ENCODE data around the gene SLC5A5. TPM values are rescaled to one million over a fixed set of nuclear protein-coding genes. Genes with fewer than 3 reads are reported as not detected.
A peak's percentile ranks its signal among the peaks of the same experiment; 100 is the strongest.

SLC5A5 gene
- under 1 TPM; 0.05 to 0.07 (median 0.06) TPM for polyA plus RNA-seq (ENCODE audit: insufficient read length in 3 of 3)
- long read RNA-seq, donor 1, result 0 reads
- long read RNA-seq, donor 2, result 0 reads
- long read RNA-seq, donor 3, result 0 reads
- long read RNA-seq, donor 4, result 0 reads
- long read RNA-seq, donor 5, result 0 reads
- long read RNA-seq, donor 6, result 0 reads
- long read RNA-seq, donor 7, result 0 reads
- long read RNA-seq, donor 8, result 0 reads
- long read RNA-seq, donor 9, result 0 reads
- long read RNA-seq, donor 10, result 0 reads
- long read RNA-seq, donor 11, result 0 reads
- long read RNA-seq, donor 12, result 0 reads
- long read RNA-seq, donor 13, result 0 reads
- long read RNA-seq, donor 14, result 0 reads
- long read RNA-seq, donor 15, result 0 reads
- long read RNA-seq, donor 16, result 0 reads

- DNase-seq (ENCODE audit: extremely low read depth in 1 of 11, low read depth in 9 of 11, low spot score in 4 of 11), result no peak
These were observed at the start of gene SLC5A5 for GRCh38 chr19:17871878-17872250. Gene SLC5A5, plus strand, starts transcription at chr19:17871945. Its CDS starts 375 bp downstream, at chr19:17872320.

- DNase-seq (ENCODE audit: extremely low read depth in 1 of 11, low read depth in 9 of 11, low spot score in 4 of 11), result no peak
These were observed 47.4 kb upstream of the SLC5A5 start for GRCh38 chr19:17824339-17824738.

GRCh38 chr19:17826508-17827056 is 45.2 kb upstream of the SLC5A5 start:
- DNase-seq (ENCODE audit: extremely low read depth in 1 of 11, low read depth in 9 of 11, low spot score in 4 of 11), result no peak

DNA sequence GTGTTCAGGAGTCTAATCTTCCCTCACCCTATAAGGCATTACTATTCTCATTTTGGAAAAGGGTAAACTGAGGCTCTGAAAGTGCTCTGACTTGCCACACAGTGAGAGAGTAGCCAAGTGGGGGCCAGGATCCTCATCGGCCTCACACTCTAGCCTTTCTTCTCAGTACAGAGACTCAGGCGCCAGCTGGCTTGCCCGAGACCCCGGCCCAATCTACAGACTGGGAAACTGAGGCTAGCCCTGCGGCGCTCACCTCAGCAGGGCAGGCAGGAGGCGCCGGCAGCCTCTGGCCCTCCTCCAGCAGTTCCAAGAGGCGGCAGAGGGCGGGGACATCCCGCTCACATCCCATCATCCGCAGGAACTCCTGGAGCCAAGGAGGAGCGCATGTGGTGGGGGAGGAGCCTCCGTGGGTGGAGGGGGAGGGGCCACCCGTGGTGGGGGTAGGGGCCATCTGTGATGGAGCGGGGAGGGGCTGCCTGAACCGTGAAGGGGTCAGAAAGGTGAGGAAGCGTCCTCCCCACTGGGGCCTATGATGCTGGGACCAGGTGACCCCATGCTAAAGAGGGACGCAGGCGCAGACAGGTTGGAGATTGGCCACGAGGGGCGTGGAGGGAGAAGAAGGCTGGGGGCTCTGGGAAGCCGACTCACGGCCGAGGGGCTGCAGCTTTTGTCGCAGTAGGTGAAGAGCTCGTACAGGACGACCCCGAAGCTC is 41.7 kb upstream of the SLC5A5 start:
- DNase-seq (ENCODE audit: extremely low read depth in 1 of 11, low read depth in 9 of 11, low spot score in 4 of 11), result peak in 7 of 11 donors; percentile 8 to 32 (median 24)

DNA sequence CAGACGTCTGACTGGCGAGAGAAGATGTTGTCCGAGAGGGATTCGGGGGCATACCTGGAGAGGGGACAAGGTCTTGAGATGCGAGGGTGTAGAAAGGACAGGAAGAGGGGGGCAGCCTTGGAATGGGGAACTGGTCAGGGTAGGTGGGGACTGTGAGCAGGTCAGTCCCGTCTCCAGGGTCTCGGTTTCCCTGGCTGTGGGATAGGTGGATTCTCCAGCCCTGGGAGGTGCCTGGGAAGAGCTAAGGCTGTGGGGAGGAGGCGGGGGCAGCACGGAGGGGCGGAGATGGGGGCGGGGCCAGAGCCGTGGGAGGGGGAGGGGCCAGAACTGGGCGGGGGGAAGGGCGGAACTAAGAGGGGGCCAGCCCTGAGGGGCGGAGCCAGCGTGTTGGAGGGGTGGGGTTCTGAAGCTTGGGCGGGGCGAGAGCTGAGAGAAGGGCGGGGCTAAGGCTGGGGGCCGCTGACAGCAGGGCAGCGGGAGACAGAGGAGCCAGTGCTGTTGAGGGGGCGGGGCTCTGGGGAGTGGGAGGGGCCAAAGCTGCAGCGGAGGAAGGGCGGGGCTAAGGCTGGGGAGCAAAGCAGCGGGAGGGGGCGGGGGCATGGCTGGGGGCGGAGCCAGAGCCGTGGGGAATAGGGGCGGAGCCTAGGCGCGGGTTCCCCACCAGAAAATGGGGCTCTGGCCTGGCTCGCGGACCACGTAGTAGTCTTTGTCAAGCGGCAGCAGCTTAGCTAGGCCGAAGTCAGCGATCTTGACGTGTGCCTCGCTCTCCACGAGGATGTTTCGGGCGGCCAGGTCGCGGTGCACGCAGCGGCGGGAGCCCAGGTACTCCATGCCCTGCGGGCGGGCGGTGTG is 41.0 kb upstream of the SLC5A5 start:
- DNase-seq (ENCODE audit: extremely low read depth in 1 of 11, low read depth in 9 of 11, low spot score in 4 of 11), result peak in 10 of 11 donors; percentile 10 to 65 (median 50)

GRCh38 chr19:17831419-17831888 is 40.3 kb upstream of the SLC5A5 start:
- no peak for DNase-seq (ENCODE audit: extremely low read depth in 1 of 11, low read depth in 9 of 11, low spot score in 4 of 11)

DNA sequence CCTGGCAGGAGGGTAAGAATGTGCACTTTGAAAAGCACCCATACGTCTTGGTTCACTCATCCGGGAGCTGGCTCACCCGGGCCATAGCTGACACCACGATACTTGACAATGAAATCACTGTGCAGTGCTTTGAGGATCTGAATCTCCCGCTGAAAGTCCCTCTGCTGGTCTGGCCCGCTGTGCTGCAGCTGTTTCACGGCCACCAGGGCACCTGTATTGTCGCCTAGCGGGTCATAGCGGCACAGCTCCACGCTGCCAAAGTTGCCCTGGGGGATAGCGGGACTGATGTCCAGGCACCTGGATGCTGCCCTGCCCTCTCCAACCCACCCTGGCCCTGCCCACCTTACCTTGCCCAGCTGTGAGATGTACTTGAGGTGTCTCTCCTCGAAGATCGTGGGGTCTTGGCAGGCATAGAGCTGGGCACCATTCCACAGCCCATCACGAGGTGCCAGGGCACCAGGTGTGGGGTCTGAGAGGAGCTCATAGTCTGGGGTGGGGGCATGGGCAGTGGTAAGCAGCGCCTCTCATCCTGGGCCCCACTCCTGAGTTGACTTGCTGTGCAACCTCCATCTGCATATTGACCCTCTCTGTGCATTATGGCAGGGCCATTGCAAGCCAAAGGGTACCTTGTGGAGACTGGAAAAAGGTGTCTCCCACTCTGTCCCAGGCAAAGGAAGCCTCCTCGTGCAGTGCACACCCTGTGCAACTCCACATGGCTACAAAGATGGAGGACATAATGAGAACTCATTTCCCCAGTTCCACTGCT is 39.1 kb upstream of the SLC5A5 start:
- DNase-seq (ENCODE audit: extremely low read depth in 1 of 11, low read depth in 9 of 11, low spot score in 4 of 11), result no peak

GRCh38 chr19:17834350-17835181 is 37.2 kb upstream of the SLC5A5 start:
- no peak for DNase-seq (ENCODE audit: extremely low read depth in 1 of 11, low read depth in 9 of 11, low spot score in 4 of 11)

DNA sequence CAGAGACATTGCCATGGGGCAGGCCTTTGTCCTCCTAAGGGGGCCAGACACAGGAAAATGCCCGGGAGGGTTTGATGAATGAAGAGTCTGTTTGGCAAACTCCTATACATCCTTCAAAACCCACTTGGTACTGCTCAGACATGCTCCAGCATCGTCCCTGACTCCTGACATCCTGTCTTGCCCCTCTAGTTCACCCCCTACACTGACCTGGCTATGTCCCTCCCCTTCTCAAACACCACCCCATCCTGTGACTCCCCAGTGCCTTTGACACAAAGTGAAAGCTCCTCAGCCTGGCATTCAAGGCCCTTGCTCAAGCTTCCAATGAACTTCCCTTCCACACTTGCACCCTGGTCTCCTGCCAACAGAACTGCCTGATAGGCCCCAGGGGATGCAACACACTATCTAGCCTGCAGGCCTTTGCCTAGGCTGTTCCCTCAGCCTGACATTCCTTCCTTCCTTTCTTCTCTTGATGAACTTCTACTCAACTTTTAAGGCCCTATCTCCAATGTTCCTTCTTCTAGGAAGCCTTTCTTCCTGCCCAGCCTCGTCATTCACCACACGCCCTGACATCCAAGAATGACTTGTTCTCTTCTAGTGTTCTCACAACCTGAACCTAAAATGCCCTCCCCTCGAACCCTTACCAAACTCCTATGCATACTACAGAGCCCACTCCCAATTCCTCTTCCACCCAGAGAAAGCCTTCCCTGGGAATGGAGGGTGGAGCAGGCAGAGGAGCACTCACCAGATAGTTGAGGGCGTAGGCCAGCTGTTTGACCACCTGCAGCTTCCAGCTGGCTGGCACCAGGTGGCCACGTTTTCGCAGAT is 36.4 kb upstream of the SLC5A5 start:
- no peak for DNase-seq (ENCODE audit: extremely low read depth in 1 of 11, low read depth in 9 of 11, low spot score in 4 of 11)

DNA sequence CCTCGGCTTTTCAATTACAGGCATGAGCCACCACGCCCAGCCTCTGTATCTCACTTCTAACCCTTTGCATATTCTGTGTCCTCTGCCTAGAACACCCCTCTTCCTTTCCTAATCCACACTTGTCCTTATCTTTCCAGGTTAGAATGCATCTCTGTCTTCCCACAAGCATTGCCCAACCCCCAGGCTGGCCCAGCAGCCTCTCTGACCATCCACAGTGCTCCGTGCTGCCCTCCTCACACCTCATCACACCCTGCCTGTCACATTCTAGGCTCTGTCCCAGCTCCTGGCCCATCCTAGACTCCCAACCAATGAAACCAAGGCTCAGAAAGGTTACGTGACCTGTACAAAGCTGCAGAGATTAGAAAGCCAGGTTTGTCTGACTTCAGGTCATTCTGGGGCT is 35.2 kb upstream of the SLC5A5 start:
- no peak for DNase-seq (ENCODE audit: extremely low read depth in 1 of 11, low read depth in 9 of 11, low spot score in 4 of 11)

- no peak for DNase-seq (ENCODE audit: extremely low read depth in 1 of 11, low read depth in 9 of 11, low spot score in 4 of 11)
These were observed 33.8 kb upstream of the SLC5A5 start for GRCh38 chr19:17837972-17838371.

GRCh38 chr19:17840019-17840418 is 31.7 kb upstream of the SLC5A5 start:
- DNase-seq (ENCODE audit: extremely low read depth in 1 of 11, low read depth in 9 of 11, low spot score in 4 of 11), result no peak

GRCh38 chr19:17841371-17841809 is 30.4 kb upstream of the SLC5A5 start:
- DNase-seq (ENCODE audit: extremely low read depth in 1 of 11, low read depth in 9 of 11, low spot score in 4 of 11), result no peak

DNA sequence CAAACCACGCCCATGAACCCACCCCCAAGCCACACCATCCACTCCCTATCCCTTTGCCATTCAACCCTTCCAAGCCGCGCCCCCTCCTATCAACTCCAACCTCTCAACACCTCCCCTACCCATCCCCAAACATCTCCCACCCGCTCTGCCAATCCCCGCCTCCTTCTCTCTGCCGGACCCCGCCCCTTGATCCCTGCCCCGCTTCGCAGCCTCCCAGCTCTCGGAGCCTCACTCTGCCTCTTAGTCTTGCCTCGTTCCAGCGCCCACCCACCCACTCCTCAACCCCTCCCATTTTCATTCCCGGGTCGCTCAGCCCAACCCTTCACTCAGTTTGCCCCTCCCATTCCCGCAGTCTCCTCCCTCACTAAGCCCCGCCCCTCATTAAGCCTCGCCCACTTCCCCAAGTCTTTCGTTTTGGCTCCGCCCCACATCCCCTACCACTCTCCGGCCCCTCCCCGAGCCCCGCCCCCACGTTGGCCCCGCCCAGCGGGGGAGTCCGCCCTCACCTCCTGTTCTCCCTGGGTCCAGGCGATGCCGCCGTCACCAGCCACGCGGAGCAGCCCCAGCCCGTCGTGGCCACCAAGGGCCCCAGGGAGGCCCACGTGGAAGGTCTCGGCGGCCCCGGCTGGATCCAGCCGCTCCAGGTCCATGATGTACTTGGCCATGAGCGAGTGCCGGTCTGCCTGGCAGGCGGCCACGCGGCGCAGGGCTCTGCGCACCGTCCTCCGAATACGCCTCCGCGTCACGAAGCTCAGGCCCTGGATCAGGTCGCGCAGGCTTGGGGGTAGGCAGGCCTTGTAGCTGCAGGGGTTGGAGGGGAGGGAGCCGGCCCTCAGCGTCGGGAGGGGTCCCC is 29.7 kb upstream of the SLC5A5 start:
- DNase-seq (ENCODE audit: extremely low read depth in 1 of 11, low read depth in 9 of 11, low spot score in 4 of 11), result peak in 9 of 11 donors; percentile 73 to 83 (median 79)

DNA sequence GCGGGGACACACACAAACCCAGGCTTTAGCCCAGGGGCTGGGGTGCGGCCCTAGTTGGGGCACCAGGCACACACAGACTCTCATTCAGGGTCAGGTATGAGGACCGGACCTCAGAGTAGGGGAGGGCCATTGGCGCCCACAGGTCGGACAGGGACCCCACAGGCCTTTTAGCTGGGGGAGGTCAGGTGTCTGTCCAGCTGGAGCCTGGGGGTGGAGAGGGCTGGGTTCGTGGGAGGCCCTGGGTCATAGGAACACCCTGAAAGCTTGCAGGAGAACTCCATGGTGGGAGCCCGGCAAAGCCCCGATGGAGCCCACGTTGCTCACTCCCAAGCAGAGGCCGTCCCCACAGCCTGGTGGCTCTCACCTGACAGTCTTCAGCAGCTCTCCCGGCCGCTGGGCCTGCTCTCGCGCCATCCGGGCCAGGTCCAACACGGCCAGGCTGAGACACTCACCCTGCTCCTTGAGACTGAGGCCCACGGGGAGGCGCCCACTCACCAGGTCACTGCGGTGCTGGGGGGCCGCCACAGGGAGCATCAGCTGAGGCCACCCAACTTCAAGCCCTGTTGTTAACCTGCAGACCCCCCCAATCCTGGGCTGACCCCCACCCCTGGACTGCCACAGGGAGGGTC is 29.0 kb upstream of the SLC5A5 start:
- DNase-seq (ENCODE audit: extremely low read depth in 1 of 11, low read depth in 9 of 11, low spot score in 4 of 11), result no peak
